Measurements from ENCODE around the gene TOP1.

- TF ChIP-seq CTCF (IDR thresholded peaks at IDR 0.05) (no peak), POLR2A (IDR thresholded peaks at IDR 0.05) (no peak)
Measured at GRCh38 chr20:41161886-41162285, 133.3 kb downstream of the TOP1 start.

Data from right lobe of liver (tissue), 4 donors.